ENCODE results near the gene CCDC188. TPM values are rescaled to one million over a fixed set of nuclear protein-coding genes. Genes with fewer than 3 reads are reported as not detected.
A peak's percentile ranks its signal among the peaks of the same experiment; 100 is the strongest.

The CCDC188 gene
- total and polyA plus RNA-seq, 9 of the 15 experiments (the other 6 are each of a cell fraction or from before 2014, with no cell fraction given): not detected

- peak in 1 of 2 experiments; percentile 23; a peak in 1 of 4 replicates for TF ChIP-seq UBTF (IDR thresholded peaks at IDR 0.05; ENCODE audit: borderline replicate concordance in 1 of 2, low read depth in 2 of 2, low read length in 2 of 2)
- 0 out of 2 replicates have a peak, but pooled peaks have one; percentile 50 for TF ChIP-seq PHB (CRISPR knock-in tag; IDR thresholded peaks at IDR 0.05)
- no peak for TF ChIP-seq ZC3H11A (IDR thresholded peaks at IDR 0.05; ENCODE audit: low read depth, low read length)
- no peak for TF ChIP-seq POLR3G (IDR thresholded peaks at IDR 0.05; ENCODE audit: extremely low read depth, insufficient read length, insufficient replicate concordance)
- 0 out of 2 replicates have a peak, but pooled peaks have one; percentile 58 for TF ChIP-seq NR3C1 (CRISPR knock-in tag; IDR thresholded peaks at IDR 0.05)
- TF ChIP-seq SNRNP70 (optimal IDR thresholded peaks at IDR 0.05; ENCODE audit: low read depth, low read length): no peak
- TF ChIP-seq MYC (IDR thresholded peaks at IDR 0.05; ENCODE audit: low read depth, low read length): no peak
- peak; percentile 49; the same call in 1 of the 2 replicates for TF ChIP-seq MYC (CRISPR knock-in tag; IDR thresholded peaks at IDR 0.05; ENCODE audit: borderline replicate concordance, low read depth)
- TF ChIP-seq KDM1A (IDR thresholded peaks at IDR 0.05): no peak
- TF ChIP-seq STAT5A (IDR thresholded peaks at IDR 0.05; ENCODE audit: borderline replicate concordance, low read length): no peak
These were observed 1.6 kb upstream of the CCDC188 start (continued) for GRCh38 chr22:20152464-20152890.
